GM12878 (cell line): ENCODE results near the gene CALN1. TPM values are rescaled to one million over a fixed set of nuclear protein-coding genes. Genes with fewer than 3 reads are reported as not detected.

Source experiments
- ATAC-seq: fragments of 200-7000 bp; cut with Tn5 transposase; 3 replicates; pipeline ENCODE4 v1.9.1; 2020; ENCODE audit warnings: mild to moderate bottlenecking, moderate library complexity
- BruUV-seq: library from RNA; stranded (reverse); fragments of 400-500 nt; replicated peaks from 2 replicates; lab custom pipeline; 2021; lab: Mats Ljungman, UMichigan
- CTCF ChIA-PET: fragments of 300-600 bp; sonication (Branson Sonifier 250); formaldehyde crosslinking; extraction: SDS; loops from one replicate; lab custom pipeline; 2021; ENCODE audit warnings: inconsistent platforms; lab: Yijun Ruan, JAX
- POLR2A ChIA-PET: fragments of 350-600 bp; formaldehyde crosslinking; extraction: SDS; loops from one replicate; lab custom pipeline; 2021; ENCODE audit warnings: inconsistent platforms; lab: Charles Lee
- RAD21 ChIA-PET: fragments of 300-600 bp; sonication (Branson Sonifier 250); formaldehyde crosslinking; loops from one replicate; lab custom pipeline; 2023; ENCODE audit warnings: antibody characterized with exemption; ENCODE audit not compliant: unreplicated experiment; lab: Charles Lee
- SMC1A ChIA-PET: fragments of 300-600 bp; sonication (Branson Sonifier 250); formaldehyde crosslinking; loops from one replicate; lab custom pipeline; 2023; ENCODE audit not compliant: unreplicated experiment, uncharacterized antibody; lab: Charles Lee
- DNase-seq: peaks from one replicate; pipeline ENCODE4 v3.0.0-alpha.2; 2011; ENCODE audit warnings: low read depth, low spot score
- FAIRE-seq: peaks from 3 replicates; lab custom pipeline; 2011; peaks lifted over from hg19 to GRCh38; lab: Jason Lieb, UNC
- H2AFZ ChIP-seq: 2 replicates; pipeline ENCODE4 v1.6.0; 2011; ENCODE audit warnings: low read depth, low read length, control low read depth; ENCODE audit not compliant: control insufficient read depth
- H3K27ac ChIP-seq: 2 replicates; pipeline ENCODE4 v1.5.1; 2011; ENCODE audit warnings: control low read depth; ENCODE audit not compliant: control insufficient read depth, insufficient read depth
- H3K27me3 ChIP-seq, 2 experiments: replicated peaks in 1 of 2; 2 replicates each; pipeline versions ENCODE4 v1.6.0 to v1.6.1; 2011; ENCODE audit warnings: low read length in 1 of 2; ENCODE audit not compliant: control insufficient read depth in 2 of 2, insufficient read depth in 2 of 2
- H3K36me3 ChIP-seq, 2 experiments: 2 replicates each; pipeline ENCODE4 v1.5.1; 2011; ENCODE audit warnings: low read length in 1 of 2; ENCODE audit not compliant: control insufficient read depth in 2 of 2, insufficient read depth in 2 of 2
- H3K4me1 ChIP-seq: 2 replicates; pipeline ENCODE4 v1.6.1; 2011; ENCODE audit warnings: mild to moderate bottlenecking, low read length, moderate library complexity, mixed read lengths; ENCODE audit not compliant: control insufficient read depth, insufficient read depth
- H3K4me2 ChIP-seq: 2 replicates; pipeline ENCODE4 v1.6.0; 2011; ENCODE audit warnings: control low read depth; ENCODE audit not compliant: control insufficient read depth, insufficient read depth
- H3K4me3 ChIP-seq: fragments of 200-600 bp; sonication (generic); 2 replicates; pipeline ENCODE4 v1.5.1; 2016
- H3K79me2 ChIP-seq: 2 replicates; pipeline ENCODE4 v1.6.0; 2011; ENCODE audit warnings: low read length; ENCODE audit not compliant: control insufficient read depth, insufficient read depth
- H3K9ac ChIP-seq: 2 replicates; pipeline ENCODE4 v1.8.0; 2011; ENCODE audit warnings: low read length, control low read depth, mixed read lengths; ENCODE audit not compliant: control insufficient read depth, insufficient read depth
- H3K9me3 ChIP-seq: replicated peaks from 3 replicates; pipeline ENCODE4 v1.5.1; 2011; ENCODE audit warnings: mild to moderate bottlenecking, low read length; ENCODE audit not compliant: control insufficient read depth, insufficient read depth
- H4K20me1 ChIP-seq: 2 replicates; pipeline ENCODE4 v1.6.0; 2011; ENCODE audit not compliant: control insufficient read depth, insufficient read depth
- CEBPZ ChIP-seq: fragments of 150-350 bp; IDR thresholded peaks from 2 replicates; pipeline ENCODE4 v1.6.1; 2016; ENCODE audit warnings: low read depth, low read length
- JUNB ChIP-seq: IDR thresholded peaks from 2 replicates; pipeline ENCODE4 v1.6.1; 2016; ENCODE audit warnings: antibody characterized with exemption, mild to moderate bottlenecking
- PAX8 ChIP-seq: fragments of 450-650 bp; IDR thresholded peaks from 2 replicates; pipeline ENCODE4 v1.6.1; 2017; ENCODE audit warnings: mild to moderate bottlenecking, moderate library complexity
- RELB ChIP-seq: fragments of 450-650 bp; IDR thresholded peaks from 2 replicates; pipeline ENCODE4 v1.6.1; 2017; ENCODE audit warnings: low read depth, mild to moderate bottlenecking, moderate library complexity
- RUNX3 ChIP-seq: IDR thresholded peaks from 2 replicates; pipeline ENCODE4 v1.6.1; 2012; ENCODE audit warnings: low read length, inconsistent platforms
- YBX1 ChIP-seq: fragments of 450-650 bp; IDR thresholded peaks from 2 replicates; pipeline ENCODE4 v1.6.1; 2016; ENCODE audit warnings: antibody characterized with exemption
- ZNF384 ChIP-seq: IDR thresholded peaks from 2 replicates; pipeline ENCODE4 v1.6.1; 2012; ENCODE audit warnings: low read depth, mild to moderate bottlenecking, low read length, improper control_type of control experiment, borderline replicate concordance
- WGBS: methylation state at CpG from one replicate; pipeline ENCODE4 v1.1.6; 2016; ENCODE audit warnings: low lambda C conversion rate; ENCODE audit not compliant: insufficient replicate concordance, insufficient coverage; ENCODE audit errors: missing lambda C conversion rate; 5-methylcytosine and 5-hydroxymethylcytosine counted together
- in situ Hi-C: fragments of 300-500 bp; cut with MboI; formaldehyde crosslinking; loops from 9 replicates; pipeline ENCODE4 v1.14.3; 2018; ENCODE audit warnings: mixed read lengths
- intact Hi-C: fragments of 100-400 bp; cut with micrococcal nuclease; formaldehyde crosslinking; loops from one replicate; pipeline ENCODE4 v1.14.2; 2022; ENCODE audit not compliant: unreplicated experiment
- polyA plus RNA-seq, 11 experiments: library from polyadenylated mRNA; depleted of rRNA in 4 of 11; unstranded in 6 of 11; stranded (reverse) in 5 of 11; fragments of >200 nt; fragmentation: Nextera tagmentation in 4 of 11; fragmentation: Illumina TruSeq in 1 of 11; extraction: Ambion mirVana in 4 of 11; extraction: Trizol in 1 of 11; gene quantifications; 1 replicate in 1 of 11; 2 replicates in 10 of 11; pipeline versions ENCODE4 v1.2.1 to v1.2.3, GENCODE V29; 2011 to 2016; ENCODE audit warnings: inconsistent platforms in 2 of 11, missing spikeins in 2 of 11, low read depth in 1 of 11
- total RNA-seq, 4 experiments: library from RNA; depleted of rRNA in 3 of 4; stranded (reverse); fragments of >200 nt in 3 of 4; fragmentation: Illumina TruSeq in 1 of 4; extraction: Trizol in 1 of 4; gene quantifications; 2 replicates each; pipeline versions ENCODE4 v1.2.1 to v1.2.3, GENCODE V29; 2013 to 2021

Gene CALN1
- total and polyA plus RNA-seq, 10 of the 15 experiments (the other 5 are each of a cell fraction or from before 2014, with no cell fraction given) = 0.48 to 15.3 (median 1.6) TPM

GRCh38 chr7:72429316-72429715 lies 17.2 kb upstream of the CALN1 start:
- intact Hi-C loops (no loop called here), in situ Hi-C loops (no loop called here)
- DNase-seq (no peak), FAIRE-seq (no peak), ATAC-seq (no peak)
- H3K27me3 ChIP-seq = no peaks in the 10 kb centered on the region
- BruUV-seq = no TSS peak
- no peak overlapping the region for H3K4me2 ChIP-seq
- no peak overlapping the region for H3K27ac ChIP-seq
- ChIA-PET POLR2A (no interaction called here), SMC1A (interaction anchor here (0.9 kb wide), 1 partner anchor 81 kb away, joined by 3 read pairs; no protein-coding TSS in a partner anchor), RAD21 (no interaction called here), CTCF (no interaction called here)
- H3K4me1 ChIP-seq = no peaks in the 10 kb centered on the region
- H2AFZ ChIP-seq = no peak overlapping the region
- no peak overlapping the region for H3K9ac ChIP-seq
- TF ChIP-seq JUNB (peak; percentile 37), RELB (no peak), RUNX3 (peak; percentile 17; the same call in 1 of the 2 replicates)
- H3K36me3 ChIP-seq = no peaks in the 10 kb centered on the region
- H3K4me3 ChIP-seq = no peak overlapping the region
- no peaks in the 10 kb centered on the region for H3K79me2 ChIP-seq
- no peaks in the 10 kb centered on the region for H4K20me1 ChIP-seq
- 63% methylated on average over 5 of the region's 5 CpGs for WGBS
- H3K9me3 ChIP-seq = no peaks in the 10 kb centered on the region; the same call in 2 of the 3 replicates

- TF ChIP-seq ZNF384 (no peak), RELB (no peak), YBX1 (no peak), PAX8 (no peak), CEBPZ (no peak)
- in situ Hi-C loops = no loop called here
- ATAC-seq (no peak), DNase-seq (no peak), FAIRE-seq (no peak)
- no peak overlapping the region for H2AFZ ChIP-seq
- ChIA-PET POLR2A (no interaction called here), CTCF (no interaction called here), SMC1A (no interaction called here), RAD21 (no interaction called here)
- no peak overlapping the region for H3K4me3 ChIP-seq
- intact Hi-C loops = no loop called here
- no peak overlapping the region for H3K9ac ChIP-seq
- no peak overlapping the region for H3K27ac ChIP-seq
- no peaks in the 10 kb centered on the region for H3K27me3 ChIP-seq
- no peaks in the 10 kb centered on the region for H4K20me1 ChIP-seq
- WGBS = 42% methylated on average over 8 of the region's 8 CpGs
- no peaks in the 10 kb centered on the region for H3K36me3 ChIP-seq
- H3K4me2 ChIP-seq = no peak overlapping the region
- no peaks in the 10 kb centered on the region for H3K9me3 ChIP-seq
- no TSS peak for BruUV-seq
- no peaks in the 10 kb centered on the region for H3K79me2 ChIP-seq
- H3K4me1 ChIP-seq = no peaks in the 10 kb centered on the region
Observed at GRCh38 chr7:72416846-72417245, 4.7 kb upstream of the CALN1 start.
